Tibial artery (tissue), 4 donors: Measurements from ENCODE around the gene ITIH4.

Experiments
- DNase-seq, 2 donors: peaks; one replicate each; pipeline ENCODE4 v3.0.0-alpha.2; 2019
- H3K27ac ChIP-seq, 2 donors: fragments of 200-600 bp; sonication (generic) in 1 of 2; 1 replicate in 1 of 2; 2 replicates in 1 of 2; pipeline ENCODE4 v1.5.1; 2018 to 2019; ENCODE audit warnings: mild to moderate bottlenecking in 1 of 2
- H3K27me3 ChIP-seq, 2 donors: fragments of 200-600 bp; sonication (generic) in 1 of 2; one replicate each; pipeline versions ENCODE4 v1.5.1 to v1.6.0; 2016 to 2019
- H3K36me3 ChIP-seq, 3 donors: fragments of 200-600 bp; sonication (generic) in 2 of 3; one replicate each; pipeline ENCODE4 v1.5.1; 2016 to 2019; ENCODE audit warnings: mild to moderate bottlenecking in 2 of 3
- H3K4me1 ChIP-seq, 4 donors: fragments of 200-600 bp; sonication (generic) in 2 of 4; 1 replicate in 3 of 4; 2 replicates in 1 of 4; pipeline ENCODE4 v1.5.1; 2016 to 2019
- H3K4me3 ChIP-seq, 2 donors: fragments of 200-600 bp; sonication (generic) in 1 of 2; 1 replicate in 1 of 2; 2 replicates in 1 of 2; pipeline ENCODE4 v1.5.1; 2018 to 2019; ENCODE audit warnings: mild to moderate bottlenecking in 2 of 2
- H3K9me3 ChIP-seq, 3 donors: fragments of 200-600 bp; sonication (generic) in 1 of 3; one replicate each; pipeline ENCODE4 v1.5.1; 2016 to 2019
- CTCF ChIP-seq, 2 experiments: fragments of 200-600 bp in 1 of 2; fragments of 450-650 bp in 1 of 2; IDR thresholded peaks; one replicate each; pipeline ENCODE4 v1.5.1; 2017 to 2019; ENCODE audit warnings: antibody characterized with exemption in 2 of 2, mild to moderate bottlenecking in 1 of 2, moderate library complexity in 1 of 2
- intact Hi-C: fragments of 100-400 bp; cut with DNase I; formaldehyde crosslinking; loops from one replicate; pipeline ENCODE4 v1.15.0; 2023; ENCODE audit warnings: low total_unique reads

The ITIH4 gene

DNA sequence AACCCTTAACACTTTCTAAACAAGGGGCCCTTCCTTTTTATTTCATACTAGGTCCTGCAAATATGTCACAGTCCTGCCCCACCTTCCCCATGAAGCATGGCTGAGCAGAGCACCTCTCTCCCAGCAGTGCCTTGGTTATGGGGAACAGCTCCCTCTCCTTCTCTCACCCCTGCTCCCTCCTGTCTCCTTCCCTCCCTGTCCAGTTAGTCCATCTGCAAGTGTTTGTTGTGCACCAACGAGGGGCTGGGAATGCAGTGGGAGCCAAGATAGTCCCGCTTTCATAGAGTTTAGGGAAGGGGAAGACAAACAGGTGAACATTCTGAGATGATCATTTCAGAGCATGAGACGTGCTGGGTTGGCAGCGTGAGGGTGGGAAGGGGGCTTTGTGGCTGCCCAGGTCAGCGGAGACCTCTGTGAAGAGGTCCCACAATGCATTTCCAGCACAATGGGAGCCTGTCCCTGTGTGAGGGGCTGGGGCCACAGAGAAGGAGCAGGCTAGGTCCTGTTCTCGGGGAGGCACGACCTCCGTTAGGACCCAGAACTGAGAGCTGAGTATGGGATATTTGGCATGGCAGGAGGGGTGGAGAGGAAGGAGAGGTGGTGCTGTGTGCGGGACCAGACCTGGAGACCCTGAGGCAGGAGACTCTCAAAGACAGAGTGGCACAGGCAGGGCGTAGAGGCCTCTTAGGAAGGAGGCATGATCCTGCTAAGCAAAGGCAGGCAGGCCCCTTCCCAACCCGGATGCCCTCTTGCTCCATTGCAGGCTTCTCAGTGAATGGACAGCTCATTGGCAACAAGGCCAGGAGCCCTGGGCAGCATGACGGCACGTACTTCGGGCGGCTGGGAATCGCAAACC, 41.4 kb downstream of the ITIH4 start:
- Histone ChIP-seq H3K4me1 (peaks cover 0 to 28% (median 12%) of the 10 kb centered on the region in 4 donors), H3K27me3 (no peaks in the 10 kb centered on the region), H3K36me3 (no peaks in the 10 kb centered on the region), H3K9me3 (no peaks in the 10 kb centered on the region), H3K27ac (no peak overlapping the region), H3K4me3 (no peak overlapping the region)
- intact Hi-C loops: no loop called here
- no peak for DNase-seq
- no peak for TF ChIP-seq CTCF (IDR thresholded peaks at IDR 0.05)

DNA sequence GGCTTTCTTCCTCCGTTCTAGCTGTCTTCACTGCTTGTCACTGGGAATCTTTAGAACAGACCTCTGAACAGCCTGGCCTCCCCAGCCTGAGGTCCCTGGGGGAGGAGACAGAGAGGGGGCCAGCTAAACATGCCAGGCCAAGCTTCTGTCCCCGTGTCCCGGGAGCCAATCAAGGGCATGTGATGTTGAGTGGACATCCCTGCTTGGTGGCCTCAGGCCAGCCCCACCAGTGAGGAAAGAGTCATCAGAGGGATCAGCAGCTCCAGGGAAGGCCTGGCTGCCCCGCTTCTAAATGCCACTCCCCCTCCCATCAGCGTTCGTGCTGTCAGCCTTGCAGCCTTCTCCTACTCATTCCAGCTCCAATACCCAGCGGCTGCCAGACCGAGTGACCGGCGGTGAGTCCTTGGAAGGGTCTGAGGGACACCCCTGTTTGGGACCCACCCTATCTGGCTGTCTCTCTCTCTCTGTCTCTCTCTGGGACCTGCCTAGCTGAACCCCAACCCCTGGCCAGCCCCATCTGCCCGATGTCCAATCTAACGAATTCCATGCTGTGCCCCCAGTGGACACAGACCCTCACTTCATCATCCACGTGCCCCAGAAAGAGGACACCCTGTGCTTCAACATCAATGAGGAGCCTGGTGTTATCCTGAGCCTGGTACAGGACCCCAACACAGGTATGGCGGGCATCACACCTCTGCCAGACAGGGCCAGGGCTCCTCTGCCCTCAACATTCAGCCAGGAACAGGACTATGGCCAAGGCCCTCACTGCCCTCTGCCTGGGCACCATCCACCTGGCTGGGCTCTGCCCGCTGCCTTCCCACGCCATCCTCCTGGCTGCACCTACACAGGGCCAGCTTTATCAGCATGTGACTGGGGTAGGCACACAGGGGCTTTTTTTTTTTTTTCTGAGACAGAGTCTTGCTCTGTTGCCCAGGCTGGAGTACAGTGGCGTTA, 42.5 kb downstream of the ITIH4 start:
- no peaks in the 10 kb centered on the region for H3K27me3 ChIP-seq
- H3K9me3 ChIP-seq: no peaks in the 10 kb centered on the region
- intact Hi-C loops: no loop called here
- no peak for TF ChIP-seq CTCF (IDR thresholded peaks at IDR 0.05)
- peak; percentile 73 to 88 for DNase-seq
- H3K4me1 ChIP-seq: peaks cover 0 to 16% (median 3%) of the 10 kb centered on the region in 4 donors
- no peak overlapping the region for H3K4me3 ChIP-seq
- no peaks in the 10 kb centered on the region for H3K36me3 ChIP-seq
- peak overlapping the region; percentile 40 to 59 for H3K27ac ChIP-seq

DNA sequence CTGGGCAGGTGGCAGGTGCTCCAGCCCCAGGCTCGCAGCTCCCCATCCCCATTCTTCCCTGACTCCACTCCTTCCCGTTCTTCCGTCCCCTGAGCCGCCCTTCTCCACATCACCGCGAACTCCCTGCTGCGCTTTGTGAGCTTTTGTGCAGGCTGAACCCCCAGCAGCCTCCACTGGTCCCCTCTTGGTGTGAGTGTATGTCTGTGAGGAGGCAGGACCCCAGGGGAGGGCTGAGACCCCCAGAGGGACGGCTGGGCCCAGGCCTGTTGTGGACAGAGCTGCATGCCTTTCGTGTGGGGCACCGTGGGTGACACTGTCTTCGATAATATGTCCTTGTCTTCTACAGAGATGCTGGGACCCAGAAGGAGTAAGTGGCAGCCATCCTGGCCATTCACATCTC, 43.2 kb downstream of the ITIH4 start:
- intact Hi-C loops: no loop called here
- Histone ChIP-seq H3K4me1 (peaks cover 0 to 13% (median 2%) of the 10 kb centered on the region in 4 donors), H3K9me3 (no peaks in the 10 kb centered on the region), H3K36me3 (no peaks in the 10 kb centered on the region), H3K27ac (peak overlapping the region; percentile 40 to 59), H3K27me3 (peaks cover 0 to 6% of the 10 kb centered on the region in 2 donors), H3K4me3 (no peak overlapping the region)
- DNase-seq: no peak
- no peak for TF ChIP-seq CTCF (IDR thresholded peaks at IDR 0.05)

DNA sequence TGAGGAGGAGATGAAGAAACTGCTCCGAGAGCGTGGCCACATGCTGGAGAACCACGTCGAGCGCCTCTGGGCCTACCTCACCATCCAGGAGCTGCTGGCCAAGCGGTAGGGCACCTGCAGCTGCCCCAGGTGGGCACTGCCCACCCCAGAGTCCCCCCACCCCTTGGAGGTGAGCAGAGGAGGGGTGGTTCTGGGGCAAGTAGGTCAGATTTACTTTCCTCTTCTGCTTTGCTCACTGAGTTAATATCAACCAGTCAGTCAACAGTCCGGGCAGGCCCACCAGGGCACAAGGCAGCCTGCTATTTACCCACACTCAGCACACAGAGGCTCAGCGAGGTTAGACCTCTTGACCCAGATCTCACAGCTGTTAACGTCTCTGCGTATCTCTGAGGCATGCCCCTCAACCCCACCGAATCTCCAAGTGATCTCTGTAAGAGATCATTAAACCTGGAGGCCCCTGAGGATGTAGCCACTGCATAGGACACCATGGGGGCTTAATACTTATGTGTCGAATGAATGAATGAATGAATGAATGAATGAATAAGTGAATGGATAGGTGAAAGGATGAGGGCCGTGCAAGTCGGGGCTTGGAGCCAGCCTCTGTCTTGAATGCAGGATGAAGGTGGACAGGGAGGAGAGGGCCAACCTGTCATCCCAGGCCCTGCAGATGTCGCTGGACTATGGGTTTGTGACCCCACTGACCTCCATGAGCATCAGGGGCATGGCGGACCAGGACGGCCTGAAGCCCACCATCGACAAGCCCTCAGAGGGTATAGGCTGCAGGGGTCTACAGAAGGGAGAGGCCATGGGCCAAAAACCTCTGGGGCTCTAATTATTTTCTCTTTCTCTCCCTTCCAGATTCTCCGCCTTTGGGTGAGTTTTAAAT, 43.9 kb downstream of the ITIH4 start:
- Histone ChIP-seq H3K36me3 (no peaks in the 10 kb centered on the region), H3K9me3 (no peaks in the 10 kb centered on the region), H3K27ac (no peak overlapping the region), H3K4me1 (peaks cover 0 to 13% (median 2%) of the 10 kb centered on the region in 4 donors), H3K27me3 (peaks cover 0 to 11% of the 10 kb centered on the region in 2 donors), H3K4me3 (no peak overlapping the region)
- intact Hi-C loops: no loop called here
- DNase-seq: peak in 1 of 2 donors; percentile 35
- TF ChIP-seq CTCF (IDR thresholded peaks at IDR 0.05): no peak
